Cardiac fibroblast (primary cell): ENCODE measurements around the gene MDN1.

Experiments
- DNase-seq, 2 donors: peaks; one replicate each; pipeline versions ENCODE4 v3.0.0 to v3.0.0-alpha.2; 2010; ENCODE audit warnings: low read depth in 2 of 2
- H3K4me3 ChIP-seq, 2 donors: replicated peaks in 1 of 2; 1 replicate in 1 of 2; 2 replicates in 1 of 2; pipeline ENCODE4 v1.5.1; 2011; ENCODE audit warnings: low read depth in 2 of 2, low read length in 2 of 2, mild to moderate bottlenecking in 2 of 2, moderate library complexity in 1 of 2
- CTCF ChIP-seq: IDR thresholded peaks from one replicate; pipeline ENCODE4 v1.5.1; 2011; ENCODE audit warnings: low read depth, mild to moderate bottlenecking, low read length, inconsistent platforms

Gene MDN1

GRCh38 chr6:89782222-89782621, 37.4 kb downstream of the MDN1 start:
- DNase-seq = no peak
- H3K4me3 ChIP-seq = no peak overlapping the region

GRCh38 chr6:89781070-89782034, 38.2 kb downstream of the MDN1 start:
- no peak overlapping the region for H3K4me3 ChIP-seq
- DNase-seq = no peak
- TF ChIP-seq CTCF = no peak

More at GRCh38 chr6:89782222-89782621, 37.4 kb downstream of the MDN1 start:
- TF ChIP-seq CTCF = no peak

- no peak overlapping the region for H3K4me3 ChIP-seq
- TF ChIP-seq CTCF = no peak
Measured at GRCh38 chr6:89777455-89777854, 42.1 kb downstream of the MDN1 start.

GRCh38 chr6:89776583-89777233, 42.9 kb downstream of the MDN1 start:
- DNase-seq = no peak

More at GRCh38 chr6:89777455-89777854, 42.1 kb downstream of the MDN1 start:
- no peak for DNase-seq

GRCh38 chr6:89775150-89775549, 44.4 kb downstream of the MDN1 start:
- H3K4me3 ChIP-seq = no peak overlapping the region
- no peak for TF ChIP-seq CTCF
- DNase-seq = no peak

More at GRCh38 chr6:89776583-89777233, 42.9 kb downstream of the MDN1 start:
- H3K4me3 ChIP-seq = no peak overlapping the region
- no peak for TF ChIP-seq CTCF

GRCh38 chr6:89769572-89769971, 50.0 kb downstream of the MDN1 start:
- TF ChIP-seq CTCF = no peak
- DNase-seq = no peak
- H3K4me3 ChIP-seq = no peak overlapping the region
